GM23248 (cell line): ENCODE data around the gene ARAP3.

Experiments used
- EZH2 ChIP-seq: fragments of 200-600 bp; sonication (generic); IDR thresholded peaks from 2 replicates; pipeline ENCODE4 v1.6.1; 2018; ENCODE audit warnings: antibody characterized with exemption, mild to moderate bottlenecking; ENCODE audit not compliant: insufficient read depth, poor library complexity, severe bottlenecking
- EZH2phosphoT487 ChIP-seq: fragments of 200-600 bp; sonication (generic); IDR thresholded peaks from 2 replicates; pipeline ENCODE4 v1.6.1; 2018; ENCODE audit warnings: antibody characterized with exemption, moderate library complexity, mild to moderate bottlenecking, low read depth; ENCODE audit not compliant: insufficient read depth

GRCh38 chr5:141633871-141634561 lies 48.0 kb downstream of the ARAP3 start:
- TF ChIP-seq EZH2 (no peak), EZH2phosphoT487 (no peak)
